DND-41 (cell line): ENCODE data around the gene LRTM2.

Experiments used
- ATAC-seq: fragments of 200-7000 bp; cut with Tn5 transposase; 3 replicates; pipeline ENCODE4 v1.9.1; 2021; ENCODE audit warnings: low read depth; ENCODE audit not compliant: insufficient read depth
- DNase-seq: peaks from one replicate; pipeline ENCODE4 v3.0.0-alpha.2; 2020
- H2AFZ ChIP-seq: 2 replicates; pipeline ENCODE4 v1.6.0; 2012; ENCODE audit warnings: low read depth, low read length
- H3K27ac ChIP-seq: 2 replicates; pipeline ENCODE4 v1.5.1; 2012; ENCODE audit warnings: low read length, inconsistent platforms
- H3K27me3 ChIP-seq: fragments of 200-600 bp; sonication (generic); 2 replicates; pipeline ENCODE4 v1.6.0; 2012; ENCODE audit warnings: low read length, mild to moderate bottlenecking, inconsistent platforms; ENCODE audit not compliant: insufficient read depth, poor library complexity
- H3K36me3 ChIP-seq: 2 replicates; pipeline ENCODE4 v1.5.1; 2012; ENCODE audit warnings: low read length, inconsistent platforms; ENCODE audit not compliant: insufficient read depth
- H3K4me1 ChIP-seq: 2 replicates; pipeline ENCODE4 v1.5.1; 2012; ENCODE audit warnings: mild to moderate bottlenecking, low read length; ENCODE audit not compliant: insufficient read depth
- H3K4me2 ChIP-seq: 2 replicates; pipeline ENCODE4 v1.6.0; 2012; ENCODE audit warnings: mild to moderate bottlenecking, moderate library complexity, low read length, inconsistent platforms; ENCODE audit not compliant: insufficient read depth
- H3K4me3 ChIP-seq, 2 experiments: fragments of 200-600 bp in 1 of 2; shearing (Covaris generic) in 1 of 2; 2 replicates each; pipeline ENCODE4 v1.5.1; 2012 to 2016; ENCODE audit warnings: inconsistent platforms in 2 of 2, low read length in 2 of 2, mild to moderate bottlenecking in 2 of 2, low read depth in 1 of 2, moderate library complexity in 1 of 2
- H3K79me2 ChIP-seq: 2 replicates; pipeline ENCODE4 v1.6.0; 2012; ENCODE audit warnings: low read length, inconsistent platforms; ENCODE audit not compliant: insufficient read depth
- H3K9ac ChIP-seq: 2 replicates; pipeline ENCODE4 v1.6.0; 2012; ENCODE audit warnings: low read depth, mild to moderate bottlenecking, inconsistent platforms, low read length, moderate library complexity
- H3K9me3 ChIP-seq: 2 replicates; pipeline ENCODE4 v1.5.1; 2012; ENCODE audit warnings: low read length, moderate library complexity, mild to moderate bottlenecking, inconsistent platforms; ENCODE audit not compliant: insufficient read depth, severe bottlenecking
- H4K20me1 ChIP-seq: 2 replicates; pipeline ENCODE4 v1.6.0; 2012; ENCODE audit warnings: low read length; ENCODE audit not compliant: insufficient read depth
- EZH2 ChIP-seq: IDR thresholded peaks from 3 replicates; pipeline ENCODE4 v1.6.1; 2012; ENCODE audit warnings: borderline replicate concordance, low read depth, mild to moderate bottlenecking, moderate library complexity, low read length, inconsistent platforms; ENCODE audit not compliant: severe bottlenecking
- TF ChIP-seq, protein P1 (sequence below): IDR thresholded peaks from 2 replicates; pipeline ENCODE4 v1.5.1; 2012; ENCODE audit warnings: borderline replicate concordance, low read length, moderate library complexity, mild to moderate bottlenecking; ENCODE audit not compliant: poor library complexity, severe bottlenecking; ENCODE audit errors: extremely low read depth

LRTM2 gene

DNA sequence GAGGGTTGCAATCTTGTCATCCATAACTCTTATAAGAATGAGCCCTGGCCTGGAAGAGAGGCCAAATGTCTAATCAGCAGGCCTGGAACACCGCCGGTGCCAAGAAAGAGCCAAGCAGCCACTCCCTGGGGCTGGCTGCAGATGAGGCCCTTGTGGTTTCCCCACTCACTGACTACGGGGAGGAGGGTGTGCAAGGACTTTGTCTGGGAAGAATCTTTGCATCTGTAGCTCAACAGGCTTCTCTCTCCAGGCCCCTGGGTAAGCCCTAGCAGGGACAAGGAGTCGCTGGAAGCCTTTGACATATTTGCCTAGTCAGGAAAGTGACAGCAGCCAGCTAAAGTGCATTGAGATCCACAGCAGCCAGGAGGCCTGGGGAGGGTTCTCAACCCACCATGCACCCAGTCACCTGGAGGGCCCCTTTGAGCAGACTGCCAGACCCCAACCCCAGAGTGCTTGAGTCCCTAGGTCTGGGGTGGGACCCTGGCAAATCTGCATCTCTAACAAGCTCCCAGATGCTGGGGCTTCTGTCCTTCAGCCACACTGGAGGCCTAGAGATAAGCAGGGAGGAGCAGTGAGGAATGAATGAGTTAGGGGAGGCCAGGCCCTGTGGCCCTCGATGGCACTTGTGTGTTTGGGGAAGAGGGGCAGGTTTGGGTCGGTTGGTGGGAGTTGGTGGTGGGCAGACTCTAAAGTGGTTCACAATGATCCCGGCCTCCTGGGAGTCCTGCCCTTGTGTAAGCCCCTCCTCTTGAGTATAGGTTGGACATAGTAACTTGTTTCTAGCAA is 13.9 kb upstream of the LRTM2 start:
- H3K27me3 ChIP-seq, result no peaks in the 10 kb centered on the region
- H3K9ac ChIP-seq, result no peak overlapping the region
- ATAC-seq (no peak), DNase-seq (no peak)
- H3K4me1 ChIP-seq, result peaks cover 4% of the 10 kb centered on the region
- no peak overlapping the region for H3K4me2 ChIP-seq
- no peak overlapping the region for H3K27ac ChIP-seq
- H4K20me1 ChIP-seq, result no peaks in the 10 kb centered on the region
- H3K9me3 ChIP-seq, result no peaks in the 10 kb centered on the region
- H2AFZ ChIP-seq, result no peak overlapping the region
- TF ChIP-seq, protein P1, sequence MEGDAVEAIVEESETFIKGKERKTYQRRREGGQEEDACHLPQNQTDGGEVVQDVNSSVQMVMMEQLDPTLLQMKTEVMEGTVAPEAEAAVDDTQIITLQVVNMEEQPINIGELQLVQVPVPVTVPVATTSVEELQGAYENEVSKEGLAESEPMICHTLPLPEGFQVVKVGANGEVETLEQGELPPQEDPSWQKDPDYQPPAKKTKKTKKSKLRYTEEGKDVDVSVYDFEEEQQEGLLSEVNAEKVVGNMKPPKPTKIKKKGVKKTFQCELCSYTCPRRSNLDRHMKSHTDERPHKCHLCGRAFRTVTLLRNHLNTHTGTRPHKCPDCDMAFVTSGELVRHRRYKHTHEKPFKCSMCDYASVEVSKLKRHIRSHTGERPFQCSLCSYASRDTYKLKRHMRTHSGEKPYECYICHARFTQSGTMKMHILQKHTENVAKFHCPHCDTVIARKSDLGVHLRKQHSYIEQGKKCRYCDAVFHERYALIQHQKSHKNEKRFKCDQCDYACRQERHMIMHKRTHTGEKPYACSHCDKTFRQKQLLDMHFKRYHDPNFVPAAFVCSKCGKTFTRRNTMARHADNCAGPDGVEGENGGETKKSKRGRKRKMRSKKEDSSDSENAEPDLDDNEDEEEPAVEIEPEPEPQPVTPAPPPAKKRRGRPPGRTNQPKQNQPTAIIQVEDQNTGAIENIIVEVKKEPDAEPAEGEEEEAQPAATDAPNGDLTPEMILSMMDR, result no peak
- no peak for TF ChIP-seq EZH2
- H3K79me2 ChIP-seq, result no peaks in the 10 kb centered on the region
- no peak overlapping the region for H3K4me3 ChIP-seq
- H3K36me3 ChIP-seq, result no peaks in the 10 kb centered on the region

- no peak for DNase-seq
- no peaks in the 10 kb centered on the region for H3K27me3 ChIP-seq
- H3K27ac ChIP-seq, result no peak overlapping the region
- no peaks in the 10 kb centered on the region for H3K36me3 ChIP-seq
- H4K20me1 ChIP-seq, result no peaks in the 10 kb centered on the region
- peaks cover 4% of the 10 kb centered on the region for H3K4me1 ChIP-seq
- no peaks in the 10 kb centered on the region for H3K9me3 ChIP-seq
- TF ChIP-seq, protein P1, result no peak
- TF ChIP-seq EZH2, result no peak
- H3K9ac ChIP-seq, result no peak overlapping the region
- H2AFZ ChIP-seq, result no peak overlapping the region
- no peak overlapping the region for H3K4me2 ChIP-seq
- no peak for ATAC-seq
- no peaks in the 10 kb centered on the region for H3K79me2 ChIP-seq
- H3K4me3 ChIP-seq, result no peak overlapping the region
Observed at GRCh38 chr12:1807087-1807860, 13.1 kb upstream of the LRTM2 start.

GRCh38 chr12:1808036-1808797 is 12.1 kb upstream of the LRTM2 start:
- Histone ChIP-seq H3K4me1 (peaks cover 4% of the 10 kb centered on the region), H3K9ac (no peak overlapping the region), H3K4me2 (no peak overlapping the region), H3K36me3 (no peaks in the 10 kb centered on the region), H3K27me3 (peaks cover 4% of the 10 kb centered on the region), H3K9me3 (no peaks in the 10 kb centered on the region), H3K4me3 (no peak overlapping the region), H4K20me1 (no peaks in the 10 kb centered on the region), H3K27ac (no peak overlapping the region), H3K79me2 (no peaks in the 10 kb centered on the region), H2AFZ (no peak overlapping the region)
- DNase-seq (no peak), ATAC-seq (no peak)
- TF ChIP-seq, protein P1, result no peak
- no peak for TF ChIP-seq EZH2
